GM19099 (cell line): ENCODE measurements around the gene TBXT.

Experiments
- POLR2A ChIP-seq: IDR thresholded peaks from 3 replicates; pipeline ENCODE4 v1.6.1; 2011; ENCODE audit warnings: low read depth; ENCODE audit not compliant: insufficient read length; ENCODE audit errors: extremely low read depth

TBXT gene

GRCh38 chr6:166167801-166168615 is at the start of gene TBXT:
TBXT (minus strand) TSS chr6:166167851; CDS start chr6:166167591, 260 bp downstream.
- TF ChIP-seq POLR2A = no peak

- no peak for TF ChIP-seq POLR2A
Measured at GRCh38 chr6:166207284-166207561, 39.6 kb upstream of the TBXT start.

- TF ChIP-seq POLR2A = no peak
Measured at GRCh38 chr6:166206510-166207283, 39.0 kb upstream of the TBXT start.

GRCh38 chr6:166206066-166206465 is 38.4 kb upstream of the TBXT start:
- no peak for TF ChIP-seq POLR2A

- TF ChIP-seq POLR2A = no peak
Measured at GRCh38 chr6:166204852-166205650, 37.4 kb upstream of the TBXT start.

GRCh38 chr6:166203641-166204222 is 36.1 kb upstream of the TBXT start:
- no peak for TF ChIP-seq POLR2A

- TF ChIP-seq POLR2A = no peak
Measured at GRCh38 chr6:166203003-166203640, 35.5 kb upstream of the TBXT start.

GRCh38 chr6:166202321-166202733 is 34.7 kb upstream of the TBXT start:
- no peak for TF ChIP-seq POLR2A

GRCh38 chr6:166201878-166202277 is 34.2 kb upstream of the TBXT start:
- TF ChIP-seq POLR2A = no peak

GRCh38 chr6:166197361-166197760 is 29.7 kb upstream of the TBXT start:
- TF ChIP-seq POLR2A = no peak

GRCh38 chr6:166195860-166196238 is 28.2 kb upstream of the TBXT start:
- no peak for TF ChIP-seq POLR2A

GRCh38 chr6:166194914-166195859 is 27.5 kb upstream of the TBXT start:
- TF ChIP-seq POLR2A = no peak

GRCh38 chr6:166192557-166192956 is 24.9 kb upstream of the TBXT start:
- TF ChIP-seq POLR2A = no peak

GRCh38 chr6:166192136-166192535 is 24.5 kb upstream of the TBXT start:
- no peak for TF ChIP-seq POLR2A

GRCh38 chr6:166179704-166180103 is 12.1 kb upstream of the TBXT start:
- TF ChIP-seq POLR2A = no peak
